ENCODE data around the gene SCGN. TPM values are rescaled to one million over a fixed set of nuclear protein-coding genes. Genes with fewer than 3 reads are reported as not detected.

Gene SCGN
- total and polyA plus RNA-seq, 2 of the 13 experiments (the other 11 are each of a cell fraction or from before 2014, with no cell fraction given) = 2.9 to 29.0 TPM

- TF ChIP-seq, protein P1, sequence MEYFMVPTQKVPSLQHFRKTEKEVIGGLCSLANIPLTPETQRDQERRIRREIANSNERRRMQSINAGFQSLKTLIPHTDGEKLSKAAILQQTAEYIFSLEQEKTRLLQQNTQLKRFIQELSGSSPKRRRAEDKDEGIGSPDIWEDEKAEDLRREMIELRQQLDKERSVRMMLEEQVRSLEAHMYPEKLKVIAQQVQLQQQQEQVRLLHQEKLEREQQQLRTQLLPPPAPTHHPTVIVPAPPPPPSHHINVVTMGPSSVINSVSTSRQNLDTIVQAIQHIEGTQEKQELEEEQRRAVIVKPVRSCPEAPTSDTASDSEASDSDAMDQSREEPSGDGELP (IDR thresholded peaks at IDR 0.05; ENCODE audit: borderline replicate concordance, low read depth) = peak; percentile 54; the same call in 1 of the 2 replicates
- TF ChIP-seq SOX13 (IDR thresholded peaks at IDR 0.05) = no peak
- TF ChIP-seq SOX13 (CRISPR knock-in tag; conservative IDR thresholded peaks at IDR 0.05 in 1 of 2, IDR thresholded peaks at IDR 0.05 in 1 of 2) = peak in 1 of 2 experiments; percentile 29; a peak in 1 of 4 replicates
Observed at GRCh38 chr6:25670208-25670607, 18.2 kb downstream of the SCGN start (continued).

- no peak for ATAC-seq
- Histone ChIP-seq H3K79me2 (ENCODE audit: insufficient read depth, low read length) (no peaks in the 10 kb centered on the region), H3K4me1 (ENCODE audit: insufficient read depth, low read length) (peaks cover 34% of the 10 kb centered on the region), H2AFZ (ENCODE audit: low read length) (no peak overlapping the region), H4K20me1 (ENCODE audit: insufficient read depth, low read length) (no peaks in the 10 kb centered on the region), H3K9me3 (ENCODE audit: low read length) (no peaks in the 10 kb centered on the region), H3K36me3 (replicated peaks in 1 of 2; ENCODE audit: control insufficient read depth in 1 of 2, insufficient read depth in 2 of 2, low read length in 2 of 2) (no peaks in the 10 kb centered on the region), H3K4me2 (ENCODE audit: low read depth, low read length) (no peak overlapping the region), H3K4me3 (replicated peaks in 1 of 3; ENCODE audit: insufficient read depth in 1 of 3, low read depth in 2 of 3, low read length in 3 of 3) (no peak overlapping the region), H3K9ac (ENCODE audit: insufficient read depth, low read depth, low read length) (no peak overlapping the region), H3K27me3 (ENCODE audit: control insufficient read depth in 1 of 2, insufficient read depth in 2 of 2, low read length in 2 of 2) (peaks cover 0 to 1% of the 10 kb centered on the region in 2 experiments; a peak in 1 of 5 replicates), H3K27ac (ENCODE audit: extremely low read length, insufficient read depth, low read length) (no peak overlapping the region)
- WGBS (ENCODE audit: low lambda C conversion rate) = 91% methylated on average over 7 of the region's 7 CpGs
- intact Hi-C loops (cut with micrococcal nuclease; ENCODE audit: unreplicated experiment) = no loop called here
- CTCF ChIA-PET (ENCODE audit: low intra/inter-chr PET ratio, low total read pairs) = no interaction called here
- TF ChIP-seq ADNP (CRISPR knock-in tag; IDR thresholded peaks at IDR 0.05) (no peak), GZF1 (CRISPR knock-in tag; IDR thresholded peaks at IDR 0.05) (no peak), ZNF720 (CRISPR knock-in tag; IDR thresholded peaks at IDR 0.05) (no peak), MAFK (conservative IDR thresholded peaks at IDR 0.05 in 1 of 2, IDR thresholded peaks at IDR 0.05 in 1 of 2; ENCODE audit: low read length in 2 of 2) (peak; percentile 79 to 92), MAFF (IDR thresholded peaks at IDR 0.05; ENCODE audit: low read depth, low read length) (peak; percentile 88), ATM (IDR thresholded peaks at IDR 0.05; ENCODE audit: borderline replicate concordance) (no peak)
- TF ChIP-seq, protein P2, sequence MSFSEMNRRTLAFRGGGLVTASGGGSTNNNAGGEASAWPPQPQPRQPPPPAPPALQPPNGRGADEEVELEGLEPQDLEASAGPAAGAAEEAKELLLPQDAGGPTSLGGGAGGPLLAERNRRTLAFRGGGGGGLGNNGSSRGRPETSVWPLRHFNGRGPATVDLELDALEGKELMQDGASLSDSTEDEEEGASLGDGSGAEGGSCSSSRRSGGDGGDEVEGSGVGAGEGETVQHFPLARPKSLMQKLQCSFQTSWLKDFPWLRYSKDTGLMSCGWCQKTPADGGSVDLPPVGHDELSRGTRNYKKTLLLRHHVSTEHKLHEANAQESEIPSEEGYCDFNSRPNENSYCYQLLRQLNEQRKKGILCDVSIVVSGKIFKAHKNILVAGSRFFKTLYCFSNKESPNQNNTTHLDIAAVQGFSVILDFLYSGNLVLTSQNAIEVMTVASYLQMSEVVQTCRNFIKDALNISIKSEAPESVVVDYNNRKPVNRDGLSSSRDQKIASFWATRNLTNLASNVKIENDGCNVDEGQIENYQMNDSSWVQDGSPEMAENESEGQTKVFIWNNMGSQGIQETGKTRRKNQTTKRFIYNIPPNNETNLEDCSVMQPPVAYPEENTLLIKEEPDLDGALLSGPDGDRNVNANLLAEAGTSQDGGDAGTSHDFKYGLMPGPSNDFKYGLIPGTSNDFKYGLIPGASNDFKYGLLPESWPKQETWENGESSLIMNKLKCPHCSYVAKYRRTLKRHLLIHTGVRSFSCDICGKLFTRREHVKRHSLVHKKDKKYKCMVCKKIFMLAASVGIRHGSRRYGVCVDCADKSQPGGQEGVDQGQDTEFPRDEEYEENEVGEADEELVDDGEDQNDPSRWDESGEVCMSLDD (CRISPR knock-in tag; IDR thresholded peaks at IDR 0.05; ENCODE audit: borderline replicate concordance) = no peak
- POLR2A ChIA-PET = interaction anchor here (0.9 to 1.3 kb wide), 3 partner anchors 10 to 229 kb away, joined by 3 to 5 read pairs (median 3); no protein-coding TSS in a partner anchor
- no peak for DNase-seq (ENCODE audit: low spot score)
- in situ Hi-C loops (cut with HindIII; ENCODE audit: extremely low pct_ligation_motif_present, low pct_unique_long_range_greater_than_20kb) = no loop called here
- peak; percentile 12 for FAIRE-seq
- no TSS peak for BruUV-seq (replicated peaks)
Observed at GRCh38 chr6:25670793-25671513, 18.9 kb downstream of the SCGN start.
